ENCODE results near the gene ZNF771.
"Not testable (repeated sequence)": the region's sequence is repeated elsewhere in the genome, so short reads cannot be mapped to it uniquely, and the experiment has no call there.

The ZNF771 gene

DNA sequence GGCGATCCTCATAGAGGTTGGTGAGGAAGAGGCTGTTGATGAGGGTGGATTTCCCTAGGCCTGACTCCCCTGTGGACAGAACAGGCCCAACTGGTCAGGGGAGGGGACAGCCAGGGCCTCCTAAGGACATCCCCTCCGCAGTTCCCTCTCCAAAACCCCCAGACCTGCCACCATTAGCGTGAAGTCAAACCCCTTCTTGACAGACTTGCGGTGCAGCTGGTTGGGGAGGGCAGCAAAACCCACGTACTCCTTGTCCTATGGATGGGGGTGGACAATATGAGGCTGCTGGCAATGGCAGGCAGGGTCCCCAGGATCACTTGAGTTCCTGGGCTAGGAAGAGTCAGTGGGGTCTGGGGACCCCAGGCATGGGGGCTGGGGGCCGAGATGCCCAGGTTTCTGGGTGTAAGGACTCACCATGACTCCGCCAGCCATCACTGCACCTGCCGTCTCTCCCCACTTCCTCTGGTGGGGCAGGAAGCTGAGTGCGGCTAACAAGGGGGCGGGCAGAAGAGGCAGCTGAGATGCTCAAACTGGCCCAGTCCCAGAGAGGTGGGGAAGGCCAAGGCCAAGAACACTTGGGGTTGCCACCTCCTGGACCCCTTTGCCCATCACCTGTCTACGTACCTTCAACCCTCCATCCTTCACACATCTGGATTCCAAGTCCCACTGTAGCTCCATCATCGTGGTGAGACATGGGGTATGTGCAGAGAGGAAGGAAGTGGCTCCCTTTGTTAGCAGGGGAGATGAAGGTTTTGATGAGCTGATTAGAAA lies 25.1 kb upstream of the ZNF771 start, which contains the start of gene SEPTIN1:
Gene SEPTIN1 (minus strand): TSS at position 451 of the 771 bp plus-strand sequence. CDS start 19 bp downstream, at position 432.
- no peaks in the 10 kb centered on the region for H3K27me3 ChIP-seq (ENCODE audit: insufficient read depth, low read length)
- H2AFZ ChIP-seq (ENCODE audit: low read length, unreplicated experiment), result no peak within 1 kb of the TSS
- peaks cover 5% of the 10 kb centered on the region for H3K79me2 ChIP-seq (ENCODE audit: control insufficient read depth, insufficient read depth, low read length, unreplicated experiment)
- peaks cover 1% of the 10 kb centered on the region for H3K4me1 ChIP-seq (ENCODE audit: control insufficient read depth, insufficient read depth, low read length, unreplicated experiment)
- H3K4me3 ChIP-seq (ENCODE audit: low read depth, low read length), result no peak within 1 kb of the TSS
- H3K27ac ChIP-seq (ENCODE audit: low read depth, low read length), result no peak within 1 kb of the TSS
- H3K36me3 ChIP-seq (ENCODE audit: insufficient read depth, low read length), result no peaks in the 10 kb centered on the region

DNA sequence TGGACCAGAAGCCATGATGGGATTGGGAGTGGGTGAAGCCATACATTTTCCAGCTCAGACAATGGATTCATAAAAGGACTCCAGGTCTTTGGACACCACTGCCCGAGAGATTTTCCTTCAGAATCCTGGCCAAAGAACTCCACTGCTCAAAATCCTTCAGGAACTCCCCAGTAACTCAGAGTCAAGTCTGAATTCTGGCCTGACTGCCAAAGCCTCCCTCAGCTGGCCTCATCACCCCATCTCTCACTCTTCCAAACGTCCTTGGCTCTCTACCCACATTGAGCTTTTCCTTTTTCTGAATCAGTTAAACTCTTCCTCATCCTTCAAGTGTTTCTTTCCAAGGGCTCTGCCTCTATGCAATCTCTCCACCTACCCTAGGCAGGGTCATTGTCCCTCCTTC lies 23.9 kb upstream of the ZNF771 start:
- no peak overlapping the region for H3K27ac ChIP-seq (ENCODE audit: low read depth, low read length)
- no peaks in the 10 kb centered on the region for H3K36me3 ChIP-seq (ENCODE audit: insufficient read depth, low read length)
- H3K4me1 ChIP-seq (ENCODE audit: control insufficient read depth, insufficient read depth, low read length, unreplicated experiment), result no peaks in the 10 kb centered on the region
- no peak overlapping the region for H3K4me3 ChIP-seq (ENCODE audit: low read depth, low read length)
- peaks cover 5% of the 10 kb centered on the region for H3K79me2 ChIP-seq (ENCODE audit: control insufficient read depth, insufficient read depth, low read length, unreplicated experiment)
- no peaks in the 10 kb centered on the region for H3K27me3 ChIP-seq (ENCODE audit: insufficient read depth, low read length)
- no peak overlapping the region for H2AFZ ChIP-seq (ENCODE audit: low read length, unreplicated experiment)

DNA sequence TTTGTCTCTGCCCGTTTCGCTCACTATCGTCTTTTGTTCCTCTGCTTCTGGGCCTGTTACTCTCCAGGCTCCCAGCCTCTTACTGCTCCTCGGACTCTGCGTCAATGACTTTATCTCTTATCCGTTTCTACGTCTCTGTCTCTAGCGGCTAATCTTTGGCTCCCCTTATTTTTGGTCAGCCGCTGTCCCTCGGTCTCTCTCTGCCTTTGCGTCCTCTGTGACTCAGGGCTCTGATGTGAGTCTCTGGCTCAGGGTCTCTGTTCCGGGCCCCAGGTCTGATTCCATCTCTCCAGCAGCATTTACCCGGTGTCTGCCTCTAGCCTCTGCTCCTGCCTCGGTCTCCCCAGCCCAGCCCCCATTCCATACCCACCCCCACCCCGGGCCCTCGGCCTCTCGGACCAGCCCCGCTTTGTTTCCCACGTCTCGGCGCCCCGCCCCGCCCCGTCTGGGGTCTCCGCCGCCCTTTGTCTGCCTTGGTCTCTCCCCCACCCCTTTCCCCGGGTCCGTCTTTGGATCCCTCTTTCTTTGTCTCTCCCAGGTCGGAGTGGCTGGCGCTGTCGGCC lies 12.7 kb upstream of the ZNF771 start:
- Histone ChIP-seq H3K79me2 (ENCODE audit: control insufficient read depth, insufficient read depth, low read length, unreplicated experiment) (peaks cover 4% of the 10 kb centered on the region), H3K4me3 (ENCODE audit: low read depth, low read length) (peak overlapping the region; percentile 99), H3K36me3 (ENCODE audit: insufficient read depth, low read length) (no peaks in the 10 kb centered on the region), H3K4me1 (ENCODE audit: control insufficient read depth, insufficient read depth, low read length, unreplicated experiment) (peaks cover 10% of the 10 kb centered on the region), H3K27ac (ENCODE audit: low read depth, low read length) (peak overlapping the region; percentile 57), H2AFZ (ENCODE audit: low read length, unreplicated experiment) (peak overlapping the region; percentile 84), H3K27me3 (ENCODE audit: insufficient read depth, low read length) (no peaks in the 10 kb centered on the region)

DNA sequence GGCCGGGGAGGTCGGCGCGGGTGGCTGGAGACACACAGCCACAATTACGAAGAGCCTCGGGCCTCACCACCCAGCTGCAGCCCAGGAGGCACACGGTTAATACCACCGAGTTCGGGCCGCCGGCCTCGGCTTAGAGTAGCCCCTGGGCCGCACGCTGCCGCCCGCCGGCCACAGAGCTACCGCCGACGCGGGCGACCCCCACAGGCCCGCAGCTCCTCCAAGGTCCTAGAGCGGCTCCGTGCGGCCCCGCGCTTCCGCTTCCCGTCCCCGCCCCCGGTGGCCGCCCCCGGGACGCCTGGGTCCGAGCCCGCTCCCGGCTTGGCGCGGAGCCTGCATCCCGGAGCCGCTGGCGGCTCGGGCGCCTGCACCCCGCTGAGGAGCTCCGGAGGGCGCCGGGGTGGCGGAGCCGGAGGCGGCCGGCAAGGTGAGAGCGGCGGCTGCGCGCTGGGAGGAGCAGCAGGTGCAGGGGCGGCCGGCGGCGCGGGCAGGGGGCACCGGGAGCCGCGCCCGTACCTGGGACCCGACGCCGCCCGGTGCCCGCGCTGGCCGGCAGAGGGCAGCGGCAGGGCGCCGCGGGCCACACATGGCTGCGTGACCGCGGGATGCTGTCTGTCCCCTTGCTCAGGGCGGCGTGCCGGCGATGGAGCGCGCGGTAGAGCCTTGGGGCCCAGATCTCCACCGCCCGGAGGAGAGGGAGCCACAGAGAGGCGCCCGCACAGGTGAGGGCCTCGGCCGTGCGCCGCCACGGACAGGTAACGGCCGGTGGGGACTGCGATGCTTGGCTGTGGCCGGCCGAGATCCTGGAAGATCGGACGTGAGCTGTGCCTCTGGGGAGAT lies 12.0 kb upstream of the ZNF771 start, which contains the start of gene ZNF48:
Gene ZNF48 (plus strand): TSS at position 266 of the 837 bp plus-strand sequence. CDS start 375 bp downstream, at position 641.
- Histone ChIP-seq H3K4me3 (ENCODE audit: low read depth, low read length) (peak within 1 kb of the TSS; percentile 99), H2AFZ (ENCODE audit: low read length, unreplicated experiment) (peak within 1 kb of the TSS; percentile 84)

DNA sequence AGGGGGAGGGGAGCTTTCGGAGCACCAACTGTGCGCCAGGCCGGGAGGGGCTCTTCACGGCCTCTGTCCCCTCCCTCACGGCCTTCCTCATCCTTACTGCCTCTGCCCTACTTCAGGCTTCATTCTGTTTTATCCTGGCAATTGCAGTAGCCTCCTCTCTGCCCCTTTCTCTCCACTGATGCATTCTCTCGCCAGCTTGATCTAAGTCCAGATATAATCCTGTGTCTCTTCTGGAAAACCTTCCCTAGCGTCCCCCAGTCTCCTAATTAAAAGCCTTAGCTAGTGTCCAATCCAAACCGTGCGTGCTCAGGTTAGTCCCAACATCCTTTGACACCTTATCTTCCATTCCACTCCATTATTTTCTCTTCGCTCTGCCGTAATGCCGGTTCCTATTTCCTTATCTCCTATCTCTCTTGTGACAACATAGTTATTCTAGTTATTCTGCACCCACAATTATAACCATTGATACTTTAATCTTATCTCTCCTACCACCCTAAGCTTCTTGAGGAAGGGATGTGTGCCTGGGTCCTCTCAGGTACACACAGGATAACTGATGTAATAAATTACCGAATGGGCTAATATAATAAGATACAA lies 11.3 kb upstream of the ZNF771 start:
- Histone ChIP-seq H3K4me1 (ENCODE audit: control insufficient read depth, insufficient read depth, low read length, unreplicated experiment) (peaks cover 14% of the 10 kb centered on the region), H3K79me2 (ENCODE audit: control insufficient read depth, insufficient read depth, low read length, unreplicated experiment) (peaks cover 4% of the 10 kb centered on the region), H3K4me3 (ENCODE audit: low read depth, low read length) (peak overlapping the region; percentile 99), H2AFZ (ENCODE audit: low read length, unreplicated experiment) (no peak overlapping the region), H3K27me3 (ENCODE audit: insufficient read depth, low read length) (no peaks in the 10 kb centered on the region), H3K27ac (ENCODE audit: low read depth, low read length) (no peak overlapping the region), H3K36me3 (ENCODE audit: insufficient read depth, low read length) (no peaks in the 10 kb centered on the region)

More for the DNA sequence above, 12.0 kb upstream of the ZNF771 start, which contains the start of gene ZNF48:
- no peaks in the 10 kb centered on the region for H3K27me3 ChIP-seq (ENCODE audit: insufficient read depth, low read length)
- peaks cover 4% of the 10 kb centered on the region for H3K79me2 ChIP-seq (ENCODE audit: control insufficient read depth, insufficient read depth, low read length, unreplicated experiment)
- peak within 1 kb of the TSS; percentile 57 for H3K27ac ChIP-seq (ENCODE audit: low read depth, low read length)
- no peaks in the 10 kb centered on the region for H3K36me3 ChIP-seq (ENCODE audit: insufficient read depth, low read length)
- peaks cover 14% of the 10 kb centered on the region for H3K4me1 ChIP-seq (ENCODE audit: control insufficient read depth, insufficient read depth, low read length, unreplicated experiment)

DNA sequence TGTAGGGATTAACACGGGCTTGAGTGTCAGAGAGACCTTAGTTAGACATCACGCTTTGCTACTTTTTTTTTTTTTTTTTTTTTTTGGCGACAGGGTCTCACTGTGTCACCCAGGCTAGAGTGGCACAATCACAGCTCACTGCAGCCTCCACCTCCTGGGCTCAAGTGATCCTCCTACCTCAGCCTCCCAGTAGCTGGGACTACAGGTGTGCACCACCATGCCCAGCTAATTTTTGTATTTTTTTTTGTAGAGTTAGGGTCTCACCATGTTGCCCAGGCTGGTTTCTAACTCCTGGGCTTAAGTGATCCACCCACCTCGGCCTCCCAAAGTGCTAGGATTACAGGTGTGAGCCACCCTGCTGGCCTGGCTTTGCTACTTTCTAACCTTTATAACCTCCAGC lies 10.8 kb upstream of the ZNF771 start:
- Histone ChIP-seq H3K4me3 (ENCODE audit: low read depth, low read length) (peak overlapping the region; percentile 99), H3K4me1 (ENCODE audit: control insufficient read depth, insufficient read depth, low read length, unreplicated experiment) (peaks cover 14% of the 10 kb centered on the region)
- H3K27ac ChIP-seq (ENCODE audit: low read depth, low read length); H3K36me3 ChIP-seq (ENCODE audit: insufficient read depth, low read length); H2AFZ ChIP-seq (ENCODE audit: low read length, unreplicated experiment); H3K79me2 ChIP-seq (ENCODE audit: control insufficient read depth, insufficient read depth, low read length, unreplicated experiment); H3K27me3 ChIP-seq (ENCODE audit: insufficient read depth, low read length): not testable (repeated sequence)

DNA sequence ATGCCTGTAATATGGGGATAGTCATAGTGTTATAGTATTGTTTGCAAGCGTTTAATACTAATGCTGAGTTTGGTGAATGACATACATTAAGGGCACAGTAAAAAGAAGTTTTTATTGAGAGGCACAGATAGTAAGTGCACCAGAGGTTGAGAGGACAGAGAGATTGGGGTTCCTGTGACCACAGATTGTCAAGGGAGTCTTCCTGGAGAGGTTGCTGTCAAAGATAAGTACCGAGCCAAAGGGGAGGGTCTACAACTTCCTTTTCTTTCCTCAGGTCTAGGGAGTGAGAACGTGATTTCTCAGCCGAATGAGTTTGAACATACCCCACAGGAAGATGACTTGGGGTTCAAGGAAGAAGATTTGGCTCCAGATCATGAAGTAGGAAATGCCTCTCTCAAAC lies 10.3 kb upstream of the ZNF771 start:
- H3K36me3 ChIP-seq (ENCODE audit: insufficient read depth, low read length), result no peaks in the 10 kb centered on the region
- no peaks in the 10 kb centered on the region for H3K27me3 ChIP-seq (ENCODE audit: insufficient read depth, low read length)
- H3K79me2 ChIP-seq (ENCODE audit: control insufficient read depth, insufficient read depth, low read length, unreplicated experiment), result peaks cover 4% of the 10 kb centered on the region
- H2AFZ ChIP-seq (ENCODE audit: low read length, unreplicated experiment), result no peak overlapping the region
- H3K4me3 ChIP-seq (ENCODE audit: low read depth, low read length), result no peak overlapping the region
- H3K27ac ChIP-seq (ENCODE audit: low read depth, low read length), result no peak overlapping the region
- H3K4me1 ChIP-seq (ENCODE audit: control insufficient read depth, insufficient read depth, low read length, unreplicated experiment), result peaks cover 14% of the 10 kb centered on the region

DNA sequence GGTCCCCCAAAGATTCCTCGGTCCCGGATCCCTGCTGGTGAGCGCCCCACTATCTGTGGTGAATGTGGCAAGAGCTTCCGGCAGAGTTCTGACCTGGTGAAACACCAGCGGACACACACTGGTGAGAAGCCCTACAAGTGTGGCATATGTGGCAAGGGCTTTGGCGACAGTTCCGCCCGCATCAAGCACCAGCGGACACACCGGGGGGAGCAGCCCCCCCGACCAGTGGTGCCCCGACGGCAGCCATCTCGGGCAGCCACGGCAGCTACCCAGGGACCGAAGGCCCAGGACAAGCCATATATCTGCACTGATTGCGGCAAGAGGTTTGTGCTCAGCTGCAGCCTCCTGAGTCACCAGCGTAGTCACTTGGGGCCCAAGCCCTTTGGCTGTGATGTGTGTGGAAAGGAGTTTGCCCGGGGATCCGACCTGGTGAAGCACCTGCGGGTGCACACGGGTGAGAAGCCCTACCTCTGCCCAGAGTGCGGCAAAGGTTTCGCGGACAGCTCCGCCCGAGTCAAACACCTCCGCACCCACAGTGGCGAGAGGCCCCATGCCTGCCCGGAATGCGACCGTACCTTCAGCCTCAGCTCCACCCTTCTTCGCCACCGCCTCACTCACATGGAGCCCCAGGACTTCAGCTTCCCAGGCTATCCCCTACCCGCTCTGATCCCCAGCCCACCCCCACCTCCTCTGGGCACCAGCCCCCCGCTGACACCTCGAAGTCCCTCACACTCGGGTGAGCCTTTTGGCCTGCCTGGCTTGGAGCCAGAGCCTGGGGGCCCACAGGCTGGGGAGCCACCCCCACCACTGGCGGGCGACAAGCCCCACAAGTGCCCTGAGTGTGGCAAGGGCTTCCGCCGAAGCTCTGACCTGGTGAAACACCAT lies 9.4 kb upstream of the ZNF771 start:
- H2AFZ ChIP-seq (ENCODE audit: low read length, unreplicated experiment), result no peak overlapping the region
- no peak overlapping the region for H3K4me3 ChIP-seq (ENCODE audit: low read depth, low read length)
- H3K27ac ChIP-seq (ENCODE audit: low read depth, low read length), result no peak overlapping the region
- peaks cover 14% of the 10 kb centered on the region for H3K4me1 ChIP-seq (ENCODE audit: control insufficient read depth, insufficient read depth, low read length, unreplicated experiment)
- H3K27me3 ChIP-seq (ENCODE audit: insufficient read depth, low read length), result no peaks in the 10 kb centered on the region
- H3K36me3 ChIP-seq (ENCODE audit: insufficient read depth, low read length), result no peaks in the 10 kb centered on the region
- peaks cover 4% of the 10 kb centered on the region for H3K79me2 ChIP-seq (ENCODE audit: control insufficient read depth, insufficient read depth, low read length, unreplicated experiment)

DNA sequence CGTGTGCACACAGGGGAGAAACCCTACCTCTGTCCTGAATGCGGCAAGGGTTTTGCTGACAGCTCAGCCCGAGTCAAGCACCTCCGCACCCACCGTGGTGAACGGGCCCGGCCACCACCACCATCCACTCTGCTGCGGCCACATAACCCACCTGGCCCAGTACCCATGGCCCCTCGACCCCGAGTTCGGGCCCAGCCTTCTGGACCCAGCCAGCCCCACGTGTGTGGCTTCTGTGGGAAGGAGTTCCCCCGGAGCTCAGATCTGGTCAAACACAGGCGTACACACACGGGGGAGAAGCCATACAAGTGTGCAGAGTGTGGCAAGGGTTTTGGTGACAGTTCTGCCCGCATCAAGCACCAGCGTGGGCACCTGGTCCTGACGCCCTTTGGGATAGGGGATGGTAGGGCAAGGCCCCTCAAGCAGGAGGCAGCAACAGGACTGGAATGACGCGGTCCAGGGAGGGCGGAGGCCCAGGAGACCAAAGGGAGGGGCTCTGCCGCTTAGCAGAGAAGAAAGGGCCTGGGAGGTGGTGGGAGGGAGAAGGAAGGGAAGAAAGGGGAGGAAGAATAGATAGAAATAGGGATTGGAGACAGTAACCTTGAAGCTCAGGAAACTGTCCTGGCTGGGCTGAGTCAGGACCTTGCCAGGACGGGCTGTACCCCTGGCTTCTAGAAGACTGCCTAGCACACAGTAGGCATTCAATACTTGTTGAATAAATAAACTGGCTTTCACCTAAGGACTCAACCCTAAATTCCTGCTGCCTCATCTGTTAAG lies 8.6 kb upstream of the ZNF771 start:
- H3K4me1 ChIP-seq (ENCODE audit: control insufficient read depth, insufficient read depth, low read length, unreplicated experiment), result peaks cover 14% of the 10 kb centered on the region
- H3K4me3 ChIP-seq (ENCODE audit: low read depth, low read length), result no peak overlapping the region
- H3K27ac ChIP-seq (ENCODE audit: low read depth, low read length), result no peak overlapping the region
- peaks cover 4% of the 10 kb centered on the region for H3K79me2 ChIP-seq (ENCODE audit: control insufficient read depth, insufficient read depth, low read length, unreplicated experiment)
- H3K36me3 ChIP-seq (ENCODE audit: insufficient read depth, low read length), result no peaks in the 10 kb centered on the region
- H2AFZ ChIP-seq (ENCODE audit: low read length, unreplicated experiment), result no peak overlapping the region
- H3K27me3 ChIP-seq (ENCODE audit: insufficient read depth, low read length), result no peaks in the 10 kb centered on the region
